Measurements from ENCODE around the gene TBC1D22A. TPM values are rescaled to one million over a fixed set of nuclear protein-coding genes. Genes with fewer than 3 reads are reported as not detected.

TBC1D22A gene
- total RNA-seq, 4 donors from 2014 or later = 42.6 to 70.4 (median 55.1) TPM

DNA sequence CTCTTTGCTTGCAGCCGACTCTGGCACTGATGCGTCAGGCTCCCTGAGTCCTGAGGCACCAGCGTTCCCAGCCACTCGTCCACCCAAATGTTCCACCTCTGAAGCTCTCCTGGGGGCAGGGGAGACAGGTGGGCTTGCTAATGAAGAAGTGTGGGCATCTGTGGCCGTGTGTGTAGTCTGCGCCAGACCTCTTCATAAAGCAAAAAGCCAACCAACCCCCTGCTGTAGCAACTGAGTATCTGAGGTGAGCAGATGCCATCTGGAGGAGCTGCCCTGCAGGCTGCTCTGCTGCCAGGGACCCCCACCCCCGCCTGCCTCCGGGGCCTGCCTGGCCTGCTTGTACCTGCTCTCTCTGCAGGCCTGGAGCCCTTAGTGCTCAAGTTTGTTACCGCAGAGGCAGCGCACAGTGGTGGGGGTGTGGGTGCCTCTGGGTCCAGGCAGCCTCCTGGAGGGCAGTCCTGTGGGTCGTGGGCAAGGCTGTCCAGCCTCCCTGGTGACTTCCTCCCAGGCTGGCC is 272.5 kb downstream of the TBC1D22A start:
- Histone ChIP-seq H3K9me3 (no peaks in the 10 kb centered on the region), H3K4me3 (no peak overlapping the region), H3K36me3 (peaks cover 0 to under 1% (median 0%) of the 10 kb centered on the region in 3 donors), H3K27me3 (no peaks in the 10 kb centered on the region), H3K4me1 (peaks cover 0 to 32% (median 5%) of the 10 kb centered on the region in 4 donors), H3K27ac (no peak overlapping the region)
- peak in 1 of 3 donors; percentile 46 for DNase-seq
- no peak for TF ChIP-seq POLR2A (IDR thresholded peaks at IDR 0.05)
- TF ChIP-seq CTCF (IDR thresholded peaks at IDR 0.05) = no peak

- no peaks in the 10 kb centered on the region for H3K27me3 ChIP-seq
- H3K27ac ChIP-seq = no peak overlapping the region
- TF ChIP-seq POLR2A (IDR thresholded peaks at IDR 0.05) (no peak), CTCF (IDR thresholded peaks at IDR 0.05) (no peak)
- H3K36me3 ChIP-seq = no peaks in the 10 kb centered on the region
- no peak overlapping the region for H3K4me3 ChIP-seq
- no peaks in the 10 kb centered on the region for H3K9me3 ChIP-seq
- H3K4me1 ChIP-seq = peaks cover 0 to 29% (median 5%) of the 10 kb centered on the region in 4 donors
- no peak for DNase-seq
These were observed 273.0 kb downstream of the TBC1D22A start for GRCh38 chr22:47035425-47035881.

GRCh38 chr22:47036352-47036751 is 273.9 kb downstream of the TBC1D22A start:
- H3K9me3 ChIP-seq = no peaks in the 10 kb centered on the region
- DNase-seq = peak in 1 of 3 donors; percentile 46
- H3K4me3 ChIP-seq = no peak overlapping the region
- H3K4me1 ChIP-seq = peaks cover 0 to 22% (median 5%) of the 10 kb centered on the region in 4 donors
- no peaks in the 10 kb centered on the region for H3K27me3 ChIP-seq
- no peak for TF ChIP-seq POLR2A (IDR thresholded peaks at IDR 0.05)
- TF ChIP-seq CTCF (IDR thresholded peaks at IDR 0.05) = no peak
- no peak overlapping the region for H3K27ac ChIP-seq
- no peaks in the 10 kb centered on the region for H3K36me3 ChIP-seq

- no peaks in the 10 kb centered on the region for H3K9me3 ChIP-seq
- peak in 1 of 3 donors; percentile 27 for DNase-seq
- H3K36me3 ChIP-seq = no peaks in the 10 kb centered on the region
- peaks cover 0 to 16% (median 4%) of the 10 kb centered on the region in 4 donors for H3K4me1 ChIP-seq
- no peak overlapping the region for H3K4me3 ChIP-seq
- TF ChIP-seq CTCF (IDR thresholded peaks at IDR 0.05) (no peak), POLR2A (IDR thresholded peaks at IDR 0.05) (no peak)
- H3K27me3 ChIP-seq = no peaks in the 10 kb centered on the region
- H3K27ac ChIP-seq = no peak overlapping the region
These were observed 274.6 kb downstream of the TBC1D22A start for GRCh38 chr22:47036936-47037485.

DNA sequence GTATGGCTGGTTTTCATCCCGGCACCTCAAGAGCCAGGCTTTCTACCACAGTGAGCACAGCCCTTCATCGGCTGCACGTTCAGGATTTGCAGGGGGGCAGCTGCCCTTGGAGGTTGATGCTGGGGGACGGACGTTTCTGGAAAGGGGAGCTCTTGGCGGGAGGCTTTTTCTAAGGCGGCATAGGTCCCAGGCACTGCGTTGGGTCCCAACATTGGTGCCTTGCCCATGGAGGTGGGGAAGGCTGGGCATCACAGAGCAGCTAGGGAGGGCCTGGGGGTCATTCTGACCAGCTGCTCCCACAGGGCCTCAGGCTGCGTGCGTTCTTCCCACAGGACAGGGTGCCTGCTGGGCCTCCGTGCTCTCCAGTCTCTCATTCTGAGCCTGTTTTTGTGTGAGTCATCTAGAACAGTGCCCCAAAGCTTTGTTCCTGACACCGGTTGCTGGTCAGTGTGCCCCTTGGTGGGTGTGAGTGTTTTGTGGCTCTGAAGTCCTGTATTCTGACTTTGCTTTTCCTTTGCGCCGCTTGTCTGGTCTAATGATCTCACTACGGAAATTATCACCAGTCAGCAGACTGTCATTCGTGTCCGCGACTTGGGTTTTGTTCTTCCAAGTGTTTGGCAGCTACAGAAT is 275.9 kb downstream of the TBC1D22A start:
- Histone ChIP-seq H3K27ac (no peak overlapping the region), H3K4me3 (no peak overlapping the region), H3K4me1 (peaks cover 0 to 15% (median 0%) of the 10 kb centered on the region in 4 donors), H3K36me3 (no peaks in the 10 kb centered on the region), H3K27me3 (no peaks in the 10 kb centered on the region), H3K9me3 (no peaks in the 10 kb centered on the region)
- TF ChIP-seq CTCF (IDR thresholded peaks at IDR 0.05) (no peak), POLR2A (IDR thresholded peaks at IDR 0.05) (no peak)
- peak in 1 of 3 donors; percentile 39 for DNase-seq

Data from Peyer's patch (tissue), 4 donors.